ENCODE measurements around the gene CEP78.
"Not testable (repeated sequence)": the region's sequence is repeated elsewhere in the genome, so short reads cannot be mapped to it uniquely, and the experiment has no call there.

CEP78 gene

DNA sequence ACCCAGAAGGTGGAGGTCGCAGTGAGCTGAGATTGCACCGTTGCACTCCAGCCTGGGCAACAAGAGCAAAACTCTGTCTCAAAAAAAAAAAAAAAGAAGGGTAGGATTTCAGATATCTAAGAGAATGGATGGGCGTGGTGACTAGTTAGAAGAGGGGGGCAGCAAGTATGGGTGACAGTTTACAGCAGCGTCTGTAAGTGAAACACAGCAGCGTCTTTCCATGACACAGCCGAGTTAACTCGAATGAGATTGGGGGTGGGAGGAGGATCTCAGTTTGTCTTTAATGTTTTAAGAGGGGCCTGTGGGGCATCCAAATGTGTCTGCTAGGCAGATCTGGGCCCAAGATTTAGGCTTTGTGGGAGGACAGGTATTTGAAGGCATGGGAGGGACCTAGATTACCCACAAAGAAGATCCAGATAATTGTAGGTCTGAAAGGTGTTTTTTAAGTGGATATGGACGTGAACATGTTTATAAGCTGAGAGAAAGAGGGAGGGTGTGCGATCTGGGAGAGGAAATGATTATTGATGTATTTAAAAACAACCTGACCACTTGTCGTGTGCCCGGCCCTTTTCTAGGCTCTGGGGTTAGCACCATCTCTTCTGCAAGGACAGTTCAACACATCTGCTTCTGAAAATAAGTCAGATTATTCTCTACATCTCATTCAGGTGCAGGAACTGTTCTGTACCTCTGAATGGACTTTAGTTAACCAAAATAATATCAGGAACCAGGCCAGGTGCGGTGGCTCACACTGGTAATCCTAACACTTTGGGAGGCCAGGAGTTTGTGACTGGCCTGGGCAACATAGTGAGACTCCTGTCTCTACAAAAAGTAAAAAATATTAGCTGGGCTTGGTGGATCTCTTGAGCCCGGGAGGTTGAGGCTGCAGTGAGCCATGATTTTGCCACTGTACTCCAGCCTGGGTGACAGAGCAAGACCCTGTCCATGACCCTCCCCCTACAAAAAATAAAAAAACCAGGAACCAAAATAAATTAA, 2.5 kb downstream of the CEP78 start:
- no peak for DNase-seq

DNA sequence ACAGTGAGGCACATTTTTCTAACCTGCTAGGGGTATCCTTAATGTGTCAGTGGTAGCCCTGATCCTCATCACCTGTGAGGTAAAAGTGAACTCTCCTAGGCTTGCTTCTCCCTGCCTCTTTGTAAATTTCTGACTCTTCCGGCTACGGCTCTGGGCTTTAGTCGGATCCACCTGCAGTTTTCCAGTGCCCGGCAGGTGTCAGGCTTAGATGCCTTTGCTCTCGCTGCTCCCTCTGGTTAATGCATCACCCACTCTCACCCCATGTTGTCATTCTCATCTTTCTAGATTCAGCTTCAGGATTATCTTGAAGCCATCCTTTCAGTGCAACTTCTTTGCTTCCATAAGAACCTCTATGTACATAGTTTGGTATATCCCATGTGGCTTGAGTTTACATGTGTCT, 3.6 kb downstream of the CEP78 start:
- DNase-seq = peak in 1 of 2 experiments; percentile 2

DNA sequence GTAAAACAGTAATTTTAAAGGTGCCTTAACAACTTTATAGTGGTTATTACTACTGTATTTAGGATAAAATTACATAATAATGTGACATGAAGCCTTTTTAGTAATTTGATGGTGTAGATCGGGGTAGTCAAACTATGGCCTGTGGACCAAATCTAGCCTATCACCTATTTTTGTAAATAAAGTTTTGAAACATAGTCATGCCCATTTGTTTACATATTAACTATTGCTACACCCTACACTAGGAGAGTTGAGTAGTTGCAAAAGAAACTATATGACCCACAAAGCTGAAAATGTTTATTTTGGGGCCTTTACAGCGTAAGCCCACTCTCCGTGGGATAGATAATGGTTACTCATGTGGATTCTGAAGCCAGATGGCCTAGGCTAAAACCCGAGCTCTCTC, 6.2 kb downstream of the CEP78 start:
- no peak for DNase-seq

DNA sequence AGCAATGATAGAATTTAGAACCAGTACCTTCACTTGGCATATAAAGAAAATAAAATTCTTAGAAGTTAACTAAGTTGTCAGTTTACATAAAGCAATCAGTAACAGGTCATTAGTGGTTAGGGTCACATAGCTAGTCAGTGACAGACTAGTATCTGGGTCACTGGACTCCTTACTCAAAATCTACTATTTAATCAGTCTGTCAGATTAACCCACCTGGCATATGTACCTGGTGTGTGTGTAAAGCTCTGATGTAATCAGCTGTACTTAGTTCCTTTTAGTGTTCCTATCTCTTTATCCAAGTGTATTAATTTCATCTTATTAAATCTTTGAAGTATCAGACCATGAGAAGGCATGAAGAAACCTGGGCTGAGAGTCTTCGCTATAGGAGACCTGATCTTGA, 7.3 kb downstream of the CEP78 start:
- DNase-seq = no peak

DNA sequence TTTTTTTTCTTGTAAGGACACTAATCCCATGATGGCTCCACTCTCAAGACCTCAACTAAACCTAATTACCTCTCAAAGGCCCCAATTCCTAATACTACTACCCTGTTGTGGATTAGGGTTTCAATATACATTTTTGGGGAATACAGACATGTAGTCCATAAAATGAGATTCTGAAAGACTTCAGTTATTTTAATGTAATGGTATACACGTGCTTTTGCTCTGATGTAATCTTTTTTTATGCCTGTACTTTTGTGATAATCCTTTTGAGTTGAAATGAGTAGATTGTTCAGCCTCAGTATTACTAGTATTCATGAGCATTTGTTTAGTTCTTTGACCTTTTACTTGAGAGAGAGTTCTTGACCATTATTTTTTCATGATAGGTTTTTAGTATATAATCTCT, 9.5 kb downstream of the CEP78 start:
- DNase-seq = no peak

DNA sequence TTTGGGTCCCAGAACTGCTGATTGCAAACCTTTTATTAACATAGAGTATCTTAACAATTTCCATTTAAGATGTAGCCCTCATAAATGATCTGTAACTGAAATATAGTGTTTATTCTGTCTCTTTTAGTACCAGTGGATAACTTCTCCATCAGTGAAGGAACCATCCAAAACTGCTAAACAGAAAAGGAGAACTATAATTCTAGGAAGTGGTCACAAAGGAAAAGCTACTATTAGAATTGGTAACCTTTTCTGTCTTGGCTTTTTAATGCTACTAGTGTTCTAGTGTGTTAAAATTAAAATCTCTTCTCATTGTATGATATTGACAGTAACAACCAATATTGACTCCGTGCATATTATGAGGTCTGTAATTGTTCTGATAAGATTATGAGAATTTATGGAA, 12.8 kb downstream of the CEP78 start:
- no peak for DNase-seq

DNA sequence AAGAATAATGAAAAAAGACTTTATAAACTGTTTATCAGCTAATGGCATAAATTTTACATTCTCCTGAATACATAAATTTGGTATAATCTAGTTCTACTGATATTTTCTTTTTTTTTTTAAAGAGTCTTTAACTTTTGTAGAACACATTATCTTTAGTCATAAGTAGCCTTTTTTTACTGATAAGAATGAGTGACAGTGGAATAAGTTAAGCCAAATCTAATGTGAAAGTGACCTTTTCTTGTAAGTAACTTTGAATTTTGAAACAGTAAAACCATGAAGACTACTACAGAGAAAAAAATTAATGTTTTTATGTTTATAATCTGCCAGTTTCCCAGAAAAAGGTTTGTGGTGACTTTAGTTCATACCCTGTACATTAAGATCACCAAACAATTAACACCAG, 13.7 kb downstream of the CEP78 start:
- DNase-seq = no peak

DNA sequence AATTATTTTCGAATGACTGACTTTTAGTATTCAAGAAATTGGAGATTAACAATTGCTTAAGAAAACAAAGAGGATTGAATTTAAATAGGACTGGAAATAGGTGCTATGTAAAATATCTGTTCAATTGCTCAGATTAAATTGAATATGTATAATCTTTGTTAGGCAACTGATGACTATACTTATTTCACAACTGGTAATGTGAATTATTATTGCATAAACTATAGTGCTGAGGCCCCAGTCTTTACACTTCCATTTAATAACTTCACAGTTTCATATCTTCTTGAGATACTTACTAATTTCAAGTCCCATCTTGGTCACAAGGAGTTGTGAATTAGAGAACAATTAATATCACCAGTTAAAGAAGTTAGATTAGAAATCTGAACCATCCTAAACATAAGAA, 16.7 kb downstream of the CEP78 start:
- DNase-seq = no peak

DNA sequence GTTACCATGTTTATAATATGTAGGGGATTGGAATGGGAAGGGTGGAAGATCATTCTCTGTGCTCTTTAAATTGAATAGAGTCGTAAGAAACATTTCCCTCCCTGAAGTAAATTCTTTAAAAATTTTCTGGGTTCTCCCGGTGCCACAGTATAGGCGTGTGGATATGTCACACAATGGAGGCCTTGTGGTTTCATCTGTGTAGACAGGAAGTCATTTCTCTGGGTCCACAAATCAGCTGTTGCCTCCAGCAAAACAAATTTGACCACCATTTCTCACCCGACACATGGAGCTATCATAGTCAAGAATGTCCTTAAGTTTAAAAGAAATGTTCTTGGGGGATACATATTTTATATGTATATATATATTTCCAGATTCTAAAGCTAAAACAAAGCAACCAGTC, 17.4 kb downstream of the CEP78 start:
- DNase-seq = no peak

DNA sequence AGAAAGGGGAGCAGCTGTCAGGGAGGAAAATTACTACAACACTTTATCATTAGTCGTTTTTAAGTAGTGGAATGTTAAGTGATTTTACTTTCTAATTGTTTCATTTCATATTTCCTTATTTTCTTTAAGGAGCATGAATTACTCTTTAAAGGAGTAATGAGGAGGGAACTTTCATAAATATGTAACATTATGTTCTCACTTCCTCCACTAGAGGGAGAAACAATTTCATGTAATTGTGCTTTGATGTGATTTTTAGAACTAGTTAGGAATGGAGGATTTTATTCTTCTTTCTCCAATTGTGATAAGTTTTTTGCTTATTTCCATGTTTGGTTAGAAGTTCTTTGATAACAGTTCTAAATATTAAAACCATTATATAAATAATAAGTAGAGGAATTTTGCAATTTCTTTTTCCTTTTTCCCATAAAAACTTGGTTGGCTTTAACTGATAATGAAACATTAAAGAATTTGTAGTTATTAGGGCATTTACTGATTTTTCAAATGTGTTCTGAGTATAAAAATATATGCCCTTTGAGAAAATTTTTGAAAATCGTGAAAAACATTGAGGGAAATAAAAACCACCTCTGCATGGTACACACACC, 25.6 kb downstream of the CEP78 start:
- no peak for DNase-seq

DNA sequence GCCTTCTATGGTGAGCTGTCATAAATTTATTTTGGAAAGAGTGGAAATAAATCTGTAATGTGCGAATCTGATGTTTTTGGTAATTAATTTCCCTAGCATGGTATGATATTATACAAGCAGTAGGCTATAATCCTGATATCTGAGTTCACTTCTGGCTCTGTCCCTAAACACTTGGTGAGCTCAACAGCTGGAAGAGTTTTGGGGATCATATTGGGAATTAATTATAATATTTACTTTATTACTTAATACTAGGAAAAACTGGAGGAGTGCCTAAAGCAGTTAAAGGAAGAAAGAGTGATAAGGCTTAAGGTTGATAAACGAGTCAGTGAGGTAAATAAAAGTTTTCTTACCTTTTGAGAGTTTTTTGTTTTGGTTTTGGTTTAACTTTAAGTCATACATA, 26.8 kb downstream of the CEP78 start:
- no peak for DNase-seq

DNA sequence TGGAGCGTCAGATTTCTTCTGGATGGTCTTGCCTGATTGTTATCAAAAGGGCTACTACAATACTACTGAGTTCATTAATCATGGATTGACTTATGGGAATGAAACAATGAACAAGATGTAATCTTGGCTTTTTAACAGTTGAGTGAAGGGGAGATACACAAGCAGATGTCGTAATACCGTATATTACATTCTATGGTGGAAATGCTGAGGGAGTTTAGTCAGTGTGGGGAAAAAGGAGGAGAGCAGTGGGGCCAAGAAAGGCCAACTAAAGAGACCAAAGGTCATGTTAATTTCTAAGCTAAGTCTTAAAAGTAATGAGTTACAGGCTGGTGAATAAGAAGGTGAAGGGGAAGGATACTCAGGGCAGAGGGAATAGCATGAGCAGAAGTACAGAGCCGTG, 32.0 kb downstream of the CEP78 start:
- DNase-seq = no peak

DNA sequence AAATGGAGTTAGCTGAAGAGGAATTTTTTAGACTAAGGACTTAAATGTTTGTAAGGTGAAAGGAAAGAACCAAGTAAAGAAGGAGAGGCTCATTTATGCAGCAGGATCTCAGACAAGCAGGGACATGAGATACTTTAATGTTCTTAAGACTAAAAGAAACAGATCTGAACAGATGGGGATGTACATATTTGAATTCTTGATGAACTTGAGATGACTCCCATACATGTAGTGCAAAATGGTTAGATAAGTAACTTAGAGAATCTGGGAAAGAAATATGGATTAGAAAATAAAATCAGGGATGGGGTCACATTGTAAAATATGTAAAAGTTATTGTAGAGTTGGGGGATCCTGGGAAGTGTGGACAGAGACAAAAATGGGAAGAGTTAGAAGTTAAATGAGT, 33.9 kb downstream of the CEP78 start:
- no peak for DNase-seq

DNA sequence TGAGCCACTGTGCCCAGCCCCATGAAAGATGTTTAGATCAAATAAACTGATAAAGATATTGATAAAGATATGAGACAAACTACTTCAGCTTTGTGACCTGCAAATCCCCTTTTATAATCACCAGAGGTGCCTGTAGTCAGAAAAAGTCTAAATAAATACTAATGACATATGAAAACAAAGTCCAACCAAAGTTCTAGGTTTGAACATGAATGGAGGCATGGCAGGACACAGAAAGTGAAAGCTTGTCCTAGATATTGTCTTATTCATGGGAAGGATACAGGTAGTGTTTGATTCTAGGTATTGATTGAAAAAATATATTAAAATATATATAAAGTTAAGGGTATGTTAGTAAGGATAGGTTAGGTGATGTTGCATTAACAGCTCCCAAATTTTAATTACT, 36.4 kb downstream of the CEP78 start:
- no peak for DNase-seq

DNA sequence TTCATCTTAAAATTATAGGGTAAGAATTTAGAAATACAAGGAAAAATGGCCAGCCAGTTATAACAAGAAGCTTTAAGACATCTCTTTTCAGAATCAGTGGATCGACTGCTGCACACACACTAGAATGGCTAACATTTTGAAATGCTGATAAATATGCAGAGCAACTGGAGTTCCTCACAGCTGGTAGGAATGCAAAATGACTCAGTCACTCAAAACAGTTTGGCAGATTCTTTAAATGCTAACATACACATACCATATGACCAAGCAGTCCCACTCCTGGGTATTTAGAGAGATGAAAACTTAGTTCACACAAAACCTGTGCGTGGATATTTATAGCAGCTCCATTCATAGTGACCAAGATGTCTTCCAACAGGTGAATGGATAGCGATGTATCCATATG, 37.9 kb downstream of the CEP78 start:
- DNase-seq = no peak

DNA sequence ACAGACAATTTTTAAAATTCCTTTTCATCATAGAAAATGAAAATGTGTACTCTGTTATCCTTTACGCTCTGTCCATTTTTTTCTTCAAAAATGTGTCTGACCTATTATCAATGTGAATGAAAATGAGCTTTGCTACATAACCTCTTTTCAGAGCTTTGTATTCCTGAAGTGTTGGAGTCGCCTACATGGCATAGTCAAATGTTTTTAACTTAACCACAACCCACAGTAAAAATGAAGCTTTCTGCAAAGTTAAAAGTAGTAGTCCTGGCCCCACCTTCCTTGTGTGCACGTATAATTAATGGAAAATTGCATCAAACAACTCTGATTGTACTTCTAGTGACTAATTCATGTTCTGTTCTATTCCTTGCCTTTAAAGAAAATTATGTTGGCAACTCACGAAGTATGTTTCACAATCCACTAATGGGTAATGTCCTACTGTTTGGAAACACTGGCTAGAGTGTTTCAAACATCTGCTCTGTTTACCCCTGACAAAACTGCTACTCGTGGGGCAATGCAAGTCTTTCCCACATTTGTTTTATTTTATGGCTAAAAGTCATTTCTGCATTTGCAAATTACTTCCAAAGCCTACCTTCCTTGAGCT, 42.4 kb downstream of the CEP78 start:
- DNase-seq = no peak

DNA sequence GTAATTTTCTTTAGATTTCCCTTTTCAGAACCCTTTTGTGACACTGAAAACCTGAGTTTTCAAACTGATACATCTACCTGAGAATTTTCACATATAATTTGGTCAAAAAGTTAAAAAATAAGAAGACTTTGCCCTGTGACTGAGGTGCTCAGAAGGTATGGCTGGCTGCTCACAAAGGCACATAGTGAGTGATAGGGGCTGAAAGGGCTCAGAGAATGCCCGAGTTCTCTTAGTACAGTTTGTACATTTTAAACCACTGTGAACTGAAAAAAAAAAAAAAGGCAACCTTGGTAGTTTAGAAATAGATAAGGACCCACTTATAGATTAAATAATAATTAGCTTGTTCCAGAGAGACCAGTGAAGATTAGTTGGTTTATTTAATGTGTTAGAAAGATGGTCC, 42.9 kb downstream of the CEP78 start:
- DNase-seq = no peak

DNA sequence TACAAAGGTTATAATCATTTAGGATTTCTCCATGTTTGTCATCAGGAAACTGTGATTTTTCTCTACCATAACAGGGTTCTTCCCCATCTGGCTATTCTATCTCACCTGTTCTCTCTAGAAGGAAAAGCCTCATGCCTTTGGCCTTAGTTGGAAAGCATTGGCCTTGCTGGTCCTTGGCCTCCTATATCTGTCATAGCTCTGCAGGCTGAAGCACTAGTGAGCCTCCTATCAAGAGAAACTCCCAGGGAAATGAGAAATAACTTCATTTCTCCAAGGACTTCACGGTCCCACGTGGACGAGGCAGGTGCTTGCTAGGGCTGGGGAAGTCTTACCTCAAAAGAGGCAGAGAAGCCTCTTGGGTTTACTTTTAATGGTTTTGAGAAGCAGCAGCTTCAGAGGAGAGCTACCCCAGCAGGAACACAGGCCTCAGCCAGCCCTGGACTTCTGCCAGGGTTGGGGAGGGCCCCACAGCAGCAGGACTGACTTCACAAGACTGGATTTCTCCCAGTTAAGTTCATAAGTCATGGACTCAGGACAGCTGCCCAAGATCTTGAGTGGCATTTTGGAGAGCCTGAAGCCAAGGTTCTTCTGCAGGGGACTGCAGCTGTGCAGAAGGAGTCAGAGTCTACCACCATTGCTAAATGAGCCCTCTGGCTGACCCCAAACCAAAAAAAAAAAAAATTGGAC, 45.2 kb downstream of the CEP78 start:
- DNase-seq = no peak

DNA sequence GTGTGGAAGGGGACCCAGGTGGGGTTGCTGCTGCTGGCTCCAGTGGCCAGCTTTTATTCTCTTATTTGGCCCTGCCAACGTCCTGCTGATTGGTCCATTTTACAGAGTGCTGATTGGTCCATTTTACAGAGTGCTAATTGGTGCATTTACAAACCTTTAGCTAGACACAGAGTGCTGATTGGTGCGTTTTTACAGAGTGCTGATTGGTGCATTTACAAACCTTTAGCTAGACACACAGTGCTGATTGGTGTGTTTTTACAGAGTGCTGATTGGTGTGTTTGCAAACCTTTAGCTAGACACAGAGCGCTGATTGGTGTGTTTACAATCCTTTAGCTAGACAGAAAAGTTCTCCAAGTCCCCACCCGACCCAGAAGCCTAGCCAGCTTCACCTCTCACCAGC, 48.3 kb downstream of the CEP78 start:
- DNase-seq = not testable (repeated sequence)

DNA sequence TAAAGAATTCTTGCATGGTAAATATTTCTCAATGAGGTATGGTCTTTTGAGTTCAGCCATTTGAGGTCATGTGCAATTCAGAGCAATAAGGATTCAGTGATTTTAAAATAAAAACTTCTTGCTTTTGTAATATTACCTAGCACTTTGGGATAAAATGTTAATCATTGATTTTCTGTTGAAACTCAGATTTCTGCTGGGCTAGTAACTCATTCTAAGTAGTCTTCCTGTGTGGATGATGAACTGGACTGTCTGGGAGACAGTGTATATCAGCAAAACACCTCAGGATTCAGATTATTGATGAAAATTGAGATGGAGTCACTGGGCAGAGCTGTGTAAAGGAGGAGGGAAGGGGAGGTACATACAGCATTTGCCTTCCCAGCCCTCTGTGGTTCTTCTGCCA, 50.2 kb downstream of the CEP78 start:
- DNase-seq = no peak

DNA sequence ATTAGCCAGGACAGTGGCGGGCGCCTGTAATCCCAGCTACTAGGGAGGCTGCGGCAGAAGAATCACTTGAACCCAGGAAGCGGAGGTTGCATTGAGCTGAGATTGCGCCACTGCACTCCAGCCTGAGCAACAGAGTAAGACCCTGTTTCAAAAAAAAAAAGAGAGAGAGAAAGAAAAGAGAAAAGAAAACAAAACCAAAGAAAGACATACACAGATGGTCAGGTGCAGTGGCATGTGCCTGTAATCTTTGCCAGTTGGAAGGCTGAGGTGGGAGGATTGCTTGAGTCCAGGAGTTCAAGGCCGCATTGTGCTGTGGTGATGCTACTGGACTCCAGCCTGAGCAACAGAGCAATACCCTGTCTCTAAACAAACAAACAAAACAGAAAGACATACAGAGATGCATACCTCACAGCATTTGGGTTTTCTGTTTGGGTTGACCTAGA, 51.1 kb downstream of the CEP78 start:
- DNase-seq = no peak

DNA sequence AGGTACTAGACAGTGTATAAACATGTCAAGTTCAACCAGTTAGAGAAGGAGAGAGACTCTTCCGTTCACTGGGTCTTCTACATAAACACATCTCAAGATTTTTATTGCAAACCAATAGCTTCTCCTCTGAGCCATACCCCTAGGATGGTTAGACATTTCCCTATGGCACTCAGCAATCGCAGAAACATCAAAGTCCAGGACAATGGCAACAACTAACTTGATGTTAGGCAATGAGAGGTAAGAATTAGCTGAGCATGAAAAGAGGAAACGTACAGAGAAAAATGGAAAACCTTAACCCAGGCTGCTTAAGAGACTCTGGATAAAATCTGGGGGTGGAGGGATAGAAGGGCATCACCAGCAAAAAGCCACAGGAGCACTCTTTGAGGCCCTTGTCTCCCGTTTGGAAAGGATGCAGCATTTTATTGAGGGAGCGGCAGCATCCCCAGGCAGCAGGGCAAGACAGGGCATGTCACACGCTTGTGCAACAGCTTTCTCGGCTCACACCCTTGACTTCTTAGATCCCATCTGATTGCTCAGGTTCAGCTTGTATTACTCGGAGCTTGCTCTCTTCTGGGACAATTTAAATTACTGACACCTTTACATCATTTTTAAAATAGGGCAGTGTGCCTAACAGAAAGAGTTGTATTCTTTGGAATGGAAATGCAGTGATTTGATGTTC, 52.5 kb downstream of the CEP78 start:
- no peak for DNase-seq

DNA sequence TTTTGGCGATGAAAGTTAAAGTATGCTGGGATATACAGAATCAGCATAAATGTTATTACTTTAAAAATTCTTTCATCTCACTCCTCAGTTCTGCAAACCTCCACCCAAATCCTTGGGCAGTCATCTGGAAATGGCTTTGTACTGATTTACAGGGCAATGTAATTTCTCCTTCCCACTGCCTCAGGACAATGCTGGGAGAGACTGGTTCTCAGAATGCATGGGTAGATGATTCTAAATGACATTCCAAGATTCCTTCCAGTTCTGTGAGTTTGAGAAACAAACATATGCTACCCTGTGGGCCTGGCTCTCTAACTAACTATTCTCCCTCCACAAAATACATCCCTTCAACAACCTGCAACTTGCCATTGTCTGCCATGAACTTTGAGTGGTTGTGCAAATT, 53.6 kb downstream of the CEP78 start:
- no peak for DNase-seq
